Stomach (tissue), 9 donors: ENCODE results near the gene PARD3. TPM values are rescaled to one million over a fixed set of nuclear protein-coding genes. Genes with fewer than 3 reads are reported as not detected.

Experiments used
- DNase-seq, 2 donors: peaks; one replicate each; pipeline versions ENCODE4 v3.0.0 to v3.0.0-alpha.2; 2013 to 2019
- H3K27ac ChIP-seq, 5 donors: fragments of 200-600 bp in 4 of 5; sonication (generic) in 4 of 5; one replicate each; pipeline ENCODE4 v1.5.1; 2013 to 2019; ENCODE audit warnings: mild to moderate bottlenecking in 1 of 5, moderate library complexity in 1 of 5
- H3K27me3 ChIP-seq, 3 donors: fragments of 200-600 bp; sonication (generic); one replicate each; pipeline ENCODE4 v1.5.1; 2017 to 2019; ENCODE audit warnings: mixed run types in 1 of 3
- H3K36me3 ChIP-seq, 4 donors: fragments of 200-600 bp; sonication (generic); 1 replicate in 3 of 4; 2 replicates in 1 of 4; pipeline ENCODE4 v1.5.1; 2016 to 2019
- H3K4me1 ChIP-seq, 4 donors: fragments of 200-600 bp; sonication (generic); one replicate each; pipeline ENCODE4 v1.5.1; 2016 to 2019
- H3K4me3 ChIP-seq, 4 donors: fragments of 200-600 bp; sonication (generic) in 3 of 4; one replicate each; pipeline ENCODE4 v1.5.1; 2016 to 2019; ENCODE audit warnings: mild to moderate bottlenecking in 1 of 4
- H3K9me3 ChIP-seq, 4 donors: fragments of 200-600 bp; sonication (generic); one replicate each; pipeline ENCODE4 v1.5.1; 2016 to 2019
- CTCF ChIP-seq, 7 experiments: fragments of 450-650 bp in 4 of 7; fragments of 200-600 bp in 3 of 7; sonication (generic) in 3 of 7; IDR thresholded peaks; one replicate each; pipeline ENCODE4 v1.5.1; 2016 to 2019; ENCODE audit warnings: antibody characterized with exemption in 7 of 7, control low read depth in 2 of 7, mild to moderate bottlenecking in 1 of 7
- EP300 ChIP-seq: sonication (generic); formaldehyde crosslinking; IDR thresholded peaks from one replicate; pipeline ENCODE4 v1.6.1; 2017; ENCODE audit warnings: antibody characterized with exemption
- POLR2A ChIP-seq, 4 donors: fragments of 450-650 bp; IDR thresholded peaks; one replicate each; pipeline ENCODE4 v1.6.1; 2016; ENCODE audit warnings: antibody characterized with exemption in 4 of 4, control low read depth in 2 of 4, mild to moderate bottlenecking in 1 of 4, moderate library complexity in 1 of 4
- POLR2AphosphoS5 ChIP-seq, 3 donors: sonication (generic); formaldehyde crosslinking; IDR thresholded peaks; one replicate each; pipeline ENCODE4 v1.6.1; 2016; ENCODE audit warnings: antibody characterized with exemption in 3 of 3
- WGBS, 5 donors: extraction: QIAGEN DNeasy Blood & Tissue Kit in 3 of 5; methylation state at CpG; one replicate each; pipeline versions ENCODE4 v1.1.5 to v1.1.7; 2013 to 2018; 5-methylcytosine and 5-hydroxymethylcytosine counted together
- intact Hi-C: fragments of 100-400 bp; cut with DNase I; formaldehyde crosslinking; loops from one replicate; pipeline ENCODE4 v1.15.1; 2023; ENCODE audit warnings: low total_unique reads
- polyA plus RNA-seq, 3 donors: library from polyadenylated mRNA; stranded (reverse); fragments of 200-250 nt; gene quantifications; one replicate each; pipeline ENCODE4 v1.2.3, GENCODE V29; 2013
- total RNA-seq, 5 donors: library from RNA; depleted of rRNA; stranded (reverse); fragments of >200 nt; gene quantifications; one replicate each; pipeline versions ENCODE4 v1.1.0 to v1.2.3, GENCODE V29; 2014 to 2016
- donor health status: healthy with polysubstance abuse.
- donor health status: Bipolar disorder and iron deficiency.
- donor health status: healthy.

Gene PARD3
- total and polyA plus RNA-seq, 8 donors = 13.7 to 118 (median 31.8) TPM

GRCh38 chr10:34143466-34143865, 671.6 kb downstream of the PARD3 start:
- no peak overlapping the region for H3K27ac ChIP-seq
- H3K4me1 ChIP-seq = no peaks in the 10 kb centered on the region
- no peaks in the 10 kb centered on the region for H3K27me3 ChIP-seq
- no peaks in the 10 kb centered on the region for H3K9me3 ChIP-seq
- TF ChIP-seq CTCF (IDR thresholded peaks at IDR 0.05) (no peak), POLR2AphosphoS5 (IDR thresholded peaks at IDR 0.05) (no peak), POLR2A (IDR thresholded peaks at IDR 0.05) (no peak), EP300 (no peak)
- no peaks in the 10 kb centered on the region for H3K36me3 ChIP-seq
- intact Hi-C loops = no loop called here
- DNase-seq = no peak
- H3K4me3 ChIP-seq = no peak overlapping the region
- 81 to 95% (median 92%) methylated on average over 2 of the region's 2 CpGs for WGBS, 5 donors

GRCh38 chr10:34141032-34141680, 673.9 kb downstream of the PARD3 start:
- Histone ChIP-seq H3K4me1 (no peaks in the 10 kb centered on the region), H3K27me3 (no peaks in the 10 kb centered on the region), H3K9me3 (no peaks in the 10 kb centered on the region), H3K27ac (no peak overlapping the region), H3K4me3 (no peak overlapping the region), H3K36me3 (no peaks in the 10 kb centered on the region)
- 85 to 90% (median 87%) methylated on average over 2 of the region's 2 CpGs for WGBS, 5 donors
- TF ChIP-seq POLR2A (IDR thresholded peaks at IDR 0.05) = no peak
- no peak for TF ChIP-seq EP300
- intact Hi-C loops = no loop called here
- no peak for DNase-seq

- WGBS, 5 donors = 81 to 93% (median 84%) methylated on average over 3 of the region's 3 CpGs
- Histone ChIP-seq H3K9me3 (no peaks in the 10 kb centered on the region), H3K36me3 (no peaks in the 10 kb centered on the region), H3K4me1 (no peaks in the 10 kb centered on the region), H3K27ac (no peak overlapping the region), H3K27me3 (no peaks in the 10 kb centered on the region), H3K4me3 (no peak overlapping the region)
- TF ChIP-seq EP300 = no peak
- TF ChIP-seq POLR2AphosphoS5 (IDR thresholded peaks at IDR 0.05) = no peak
- TF ChIP-seq POLR2A (IDR thresholded peaks at IDR 0.05) = no peak
- TF ChIP-seq CTCF (IDR thresholded peaks at IDR 0.05) = no peak
- intact Hi-C loops = no loop called here
- no peak for DNase-seq
These were observed 675.5 kb downstream of the PARD3 start for GRCh38 chr10:34139559-34139958.

DNA sequence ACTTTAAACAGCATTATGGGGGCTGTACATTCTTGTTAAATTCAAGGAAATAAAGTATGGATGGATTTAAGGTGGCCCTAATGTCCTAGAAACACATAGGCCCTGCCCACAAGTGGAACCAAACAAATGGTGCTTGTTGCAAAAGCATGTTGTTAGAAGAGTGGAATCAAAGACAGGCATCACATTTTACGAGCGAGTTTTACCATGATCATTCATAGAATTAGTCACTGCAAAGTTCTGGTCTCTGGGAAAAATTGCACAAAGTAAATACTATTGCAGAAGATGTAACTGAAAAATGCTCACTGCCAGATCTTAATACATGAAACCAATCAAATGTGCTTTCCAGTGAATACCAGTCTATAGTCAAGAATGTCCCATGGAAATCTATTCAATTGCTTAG, 677.1 kb downstream of the PARD3 start:
- H3K9me3 ChIP-seq = no peaks in the 10 kb centered on the region
- H3K4me3 ChIP-seq = no peak overlapping the region
- no peaks in the 10 kb centered on the region for H3K27me3 ChIP-seq
- no peaks in the 10 kb centered on the region for H3K36me3 ChIP-seq
- no peak overlapping the region for H3K27ac ChIP-seq
- intact Hi-C loops = no loop called here
- H3K4me1 ChIP-seq = no peaks in the 10 kb centered on the region
- no peak for DNase-seq
- no peak for TF ChIP-seq CTCF (IDR thresholded peaks at IDR 0.05)
- TF ChIP-seq POLR2AphosphoS5 (IDR thresholded peaks at IDR 0.05) = no peak
- no peak for TF ChIP-seq POLR2A (IDR thresholded peaks at IDR 0.05)
- TF ChIP-seq EP300 = no peak
- 92 to 100% (median 95%) methylated on average over 2 of the region's 2 CpGs for WGBS, 5 donors

DNA sequence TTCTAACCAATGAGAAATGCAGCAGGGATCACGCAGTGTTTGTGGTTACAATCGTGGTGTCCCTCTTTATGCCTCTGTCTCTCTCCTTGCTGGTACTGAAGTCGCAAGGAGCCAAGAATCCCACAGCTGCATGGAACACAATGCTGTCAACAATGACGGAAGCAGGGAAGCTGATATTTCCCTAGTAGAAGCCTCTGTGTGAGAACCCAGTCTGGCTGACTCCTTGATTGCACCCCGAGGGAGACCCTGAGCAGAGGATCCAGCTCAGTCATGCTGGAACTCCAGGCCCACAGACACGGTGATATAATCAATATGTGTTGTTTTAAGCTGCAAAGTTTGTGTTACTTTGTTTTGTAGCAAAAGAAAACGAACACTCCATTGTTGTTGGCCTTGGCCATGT, 677.9 kb downstream of the PARD3 start:
- no peak overlapping the region for H3K4me3 ChIP-seq
- no peaks in the 10 kb centered on the region for H3K27me3 ChIP-seq
- no peak overlapping the region for H3K27ac ChIP-seq
- 89 to 94% (median 91%) methylated on average over 7 of the region's 7 CpGs for WGBS, 5 donors
- H3K9me3 ChIP-seq = no peaks in the 10 kb centered on the region
- intact Hi-C loops = no loop called here
- H3K36me3 ChIP-seq = no peaks in the 10 kb centered on the region
- DNase-seq = no peak
- H3K4me1 ChIP-seq = no peaks in the 10 kb centered on the region
- TF ChIP-seq CTCF (IDR thresholded peaks at IDR 0.05) (no peak), EP300 (no peak), POLR2A (IDR thresholded peaks at IDR 0.05) (no peak), POLR2AphosphoS5 (IDR thresholded peaks at IDR 0.05) (no peak)
